SU-DHL-6 (cell line): ENCODE results near the gene AMPD3.

ENCODE experiments used
- CTCF ChIP-seq: fragments of 200-600 bp; sonication (generic); IDR thresholded peaks from one replicate; pipeline ENCODE4 v1.5.1; 2017; ENCODE audit warnings: antibody characterized with exemption, mild to moderate bottlenecking, low read length, moderate library complexity; ENCODE audit not compliant: insufficient read depth, poor library complexity, severe bottlenecking
- EZH2phosphoT487 ChIP-seq: fragments of 200-600 bp; sonication (generic), shearing (Covaris generic); conservative IDR thresholded peaks from 2 replicates; pipeline ENCODE4 v1.6.1; 2018; ENCODE audit warnings: mild to moderate bottlenecking, antibody characterized with exemption, low read length, moderate library complexity, mixed read lengths

GRCh38 chr11:10474551-10474950, 19.5 kb downstream of the AMPD3 start:
- TF ChIP-seq EZH2phosphoT487 (no peak), CTCF (no peak)
